Activated naive CD8-positive, alpha-beta T cell treated with anti-CD3 and anti-CD28 coated beads, Interleukin-2, amount 10 ng/mL, durations not matched to agents 7 days and 5 days (primary cell): Measurements from ENCODE around the gene C9. TPM values are rescaled to one million over a fixed set of nuclear protein-coding genes. Genes with fewer than 3 reads are reported as not detected.
"Not testable (repeated sequence)": the region's sequence is repeated elsewhere in the genome, so short reads cannot be mapped to it uniquely, and the experiment has no call there.

Source experiments
- ATAC-seq: fragments of 150-1000 bp; cut with Tn5 transposase; one replicate; pipeline ENCODE4 v1.10.0; 2021; ENCODE audit warnings: low read depth, moderate library complexity
- POLR2A ChIA-PET: fragments of 350-600 bp; sonication (Branson Sonifier 250); formaldehyde crosslinking; loops from one replicate; lab custom pipeline; 2021; ENCODE audit warnings: antibody characterized with exemption; lab: Charles Lee
- DNase-seq: peaks from one replicate; pipeline ENCODE4 v3.0.0; 2021
- H3K27ac Mint-ChIP-seq: one replicate; pipeline ENCODE4 v1.8.0; 2022; ENCODE audit warnings: mild to moderate bottlenecking, mixed read lengths
- H3K27me3 Mint-ChIP-seq: one replicate; pipeline ENCODE4 v1.8.0; 2022; ENCODE audit warnings: mild to moderate bottlenecking, moderate library complexity, mixed read lengths
- H3K36me3 Mint-ChIP-seq: one replicate; pipeline ENCODE4 v1.8.0; 2021; ENCODE audit warnings: mild to moderate bottlenecking, mixed read lengths
- H3K4me1 Mint-ChIP-seq: one replicate; pipeline ENCODE4 v1.8.0; 2021; ENCODE audit warnings: mixed read lengths
- H3K4me3 Mint-ChIP-seq: one replicate; pipeline ENCODE4 v1.8.0; 2022; ENCODE audit warnings: mild to moderate bottlenecking, moderate library complexity, mixed read lengths
- H3K9me3 Mint-ChIP-seq: one replicate; pipeline ENCODE4 v1.8.0; 2021; ENCODE audit warnings: mixed read lengths
- total RNA-seq, 2 experiments: library from RNA; stranded (reverse); gene quantifications; one replicate each; pipeline ENCODE4 v1.2.3, GENCODE V29; 2021

The C9 gene
- not detected for total RNA-seq

GRCh38 chr5:39364367-39364766 lies at the start of gene C9:
TSS of gene C9 (minus strand) at chr5:39364495. CDS start at chr5:39364464, 31 bp downstream.
- Mint-ChIP-seq H3K27ac (no peak within 1 kb of the TSS), H3K4me3 (no peak within 1 kb of the TSS), H3K36me3 (no peaks in the 10 kb centered on the region), H3K9me3 (no peaks in the 10 kb centered on the region), H3K27me3 (peaks cover 3% of the 10 kb centered on the region), H3K4me1 (no peaks in the 10 kb centered on the region)
- POLR2A ChIA-PET = no interaction called here
- DNase-seq (no peak), ATAC-seq (no peak)

- no peaks in the 10 kb centered on the region for H3K36me3 Mint-ChIP-seq
- H3K27ac Mint-ChIP-seq = no peak overlapping the region
- no peak overlapping the region for H3K4me3 Mint-ChIP-seq
- H3K4me1 Mint-ChIP-seq = no peaks in the 10 kb centered on the region
- ATAC-seq = no peak
- H3K27me3 Mint-ChIP-seq = peaks cover 12% of the 10 kb centered on the region
- POLR2A ChIA-PET = no interaction called here
- H3K9me3 Mint-ChIP-seq = no peaks in the 10 kb centered on the region
- no peak for DNase-seq
Observed at GRCh38 chr5:39413771-39414170, 49.5 kb upstream of the C9 start.

GRCh38 chr5:39412721-39413394 lies 48.6 kb upstream of the C9 start:
- Mint-ChIP-seq H3K4me1 (no peaks in the 10 kb centered on the region), H3K9me3 (no peaks in the 10 kb centered on the region), H3K27ac (no peak overlapping the region), H3K27me3 (peaks cover 12% of the 10 kb centered on the region), H3K4me3 (no peak overlapping the region), H3K36me3 (no peaks in the 10 kb centered on the region)
- ATAC-seq (no peak), DNase-seq (no peak)
- POLR2A ChIA-PET = no interaction called here

GRCh38 chr5:39411985-39412384 lies 47.7 kb upstream of the C9 start:
- H3K36me3 Mint-ChIP-seq = no peaks in the 10 kb centered on the region
- no peaks in the 10 kb centered on the region for H3K9me3 Mint-ChIP-seq
- ATAC-seq (no peak), DNase-seq (no peak)
- no peaks in the 10 kb centered on the region for H3K4me1 Mint-ChIP-seq
- H3K27me3 Mint-ChIP-seq = peaks cover 12% of the 10 kb centered on the region
- no peak overlapping the region for H3K27ac Mint-ChIP-seq
- no peak overlapping the region for H3K4me3 Mint-ChIP-seq
- POLR2A ChIA-PET = no interaction called here

- no peaks in the 10 kb centered on the region for H3K4me1 Mint-ChIP-seq
- POLR2A ChIA-PET = no interaction called here
Observed at GRCh38 chr5:39411061-39411460, 46.8 kb upstream of the C9 start.

DNA sequence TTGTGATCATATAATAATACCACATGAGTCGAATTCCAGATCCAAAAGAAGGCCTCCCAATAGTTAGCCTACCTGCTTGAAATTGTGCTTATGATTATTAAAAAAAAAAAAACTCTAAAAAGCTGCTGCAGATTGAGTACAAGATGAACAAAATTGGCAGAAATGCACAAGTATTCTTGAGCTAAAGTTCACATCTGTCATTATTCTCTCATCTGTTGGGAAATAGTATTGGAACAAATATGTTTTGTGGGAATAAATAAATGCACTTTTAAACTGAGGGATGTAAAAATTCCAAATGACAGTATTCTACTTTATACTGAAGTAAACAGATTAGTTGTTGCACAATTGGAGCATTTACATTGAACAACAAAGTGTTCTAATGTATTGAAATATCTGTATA lies 44.7 kb upstream of the C9 start:
- ATAC-seq (no peak), DNase-seq (no peak)
- H3K36me3 Mint-ChIP-seq = no peaks in the 10 kb centered on the region
- peaks cover 9% of the 10 kb centered on the region for H3K27me3 Mint-ChIP-seq
- H3K9me3 Mint-ChIP-seq = no peaks in the 10 kb centered on the region
- H3K4me1 Mint-ChIP-seq = no peaks in the 10 kb centered on the region
- POLR2A ChIA-PET = no interaction called here
- no peak overlapping the region for H3K27ac Mint-ChIP-seq
- H3K4me3 Mint-ChIP-seq = no peak overlapping the region

More at GRCh38 chr5:39411061-39411460, 46.8 kb upstream of the C9 start:
- H3K4me3 Mint-ChIP-seq = no peak overlapping the region
- H3K9me3 Mint-ChIP-seq = no peaks in the 10 kb centered on the region
- DNase-seq = no peak
- H3K27me3 Mint-ChIP-seq = peaks cover 12% of the 10 kb centered on the region
- no peak overlapping the region for H3K27ac Mint-ChIP-seq
- H3K36me3 Mint-ChIP-seq = no peaks in the 10 kb centered on the region
- ATAC-seq = no peak

- no peaks in the 10 kb centered on the region for H3K4me1 Mint-ChIP-seq
- POLR2A ChIA-PET = no interaction called here
- no peak for ATAC-seq
- DNase-seq = no peak
- H3K27ac Mint-ChIP-seq = no peak overlapping the region
- H3K27me3 Mint-ChIP-seq = peaks cover 5% of the 10 kb centered on the region
- H3K9me3 Mint-ChIP-seq = no peaks in the 10 kb centered on the region
- no peaks in the 10 kb centered on the region for H3K36me3 Mint-ChIP-seq
- no peak overlapping the region for H3K4me3 Mint-ChIP-seq
Observed at GRCh38 chr5:39405083-39405843, 41.0 kb upstream of the C9 start.

DNA sequence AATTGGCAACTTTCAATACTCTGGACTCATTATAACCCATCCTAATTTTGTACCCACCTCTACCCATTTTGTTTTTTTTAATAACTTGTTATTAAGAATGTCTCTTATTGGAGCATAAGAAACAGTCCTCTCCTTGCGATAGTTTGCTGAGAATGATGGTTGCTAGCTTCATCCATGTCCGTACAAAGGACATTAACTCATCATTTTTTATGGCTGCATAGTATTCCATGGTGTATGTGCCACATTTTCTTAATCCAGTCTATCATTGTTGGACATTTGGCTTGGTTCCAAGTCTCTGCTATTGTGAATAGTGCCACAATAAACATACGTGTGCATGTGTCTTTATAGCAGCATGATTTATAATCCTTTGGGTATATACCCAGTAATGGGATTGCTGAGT lies 39.5 kb upstream of the C9 start:
- H3K4me3 Mint-ChIP-seq, H3K4me1 Mint-ChIP-seq, H3K9me3 Mint-ChIP-seq, ATAC-seq, POLR2A ChIA-PET, H3K36me3 Mint-ChIP-seq, H3K27me3 Mint-ChIP-seq, DNase-seq, H3K27ac Mint-ChIP-seq: not testable (repeated sequence)

GRCh38 chr5:39402140-39402539 lies 37.8 kb upstream of the C9 start:
- H3K27ac Mint-ChIP-seq, H3K36me3 Mint-ChIP-seq, ATAC-seq, DNase-seq, H3K4me1 Mint-ChIP-seq, POLR2A ChIA-PET, H3K27me3 Mint-ChIP-seq, H3K4me3 Mint-ChIP-seq, H3K9me3 Mint-ChIP-seq: not testable (repeated sequence)

DNA sequence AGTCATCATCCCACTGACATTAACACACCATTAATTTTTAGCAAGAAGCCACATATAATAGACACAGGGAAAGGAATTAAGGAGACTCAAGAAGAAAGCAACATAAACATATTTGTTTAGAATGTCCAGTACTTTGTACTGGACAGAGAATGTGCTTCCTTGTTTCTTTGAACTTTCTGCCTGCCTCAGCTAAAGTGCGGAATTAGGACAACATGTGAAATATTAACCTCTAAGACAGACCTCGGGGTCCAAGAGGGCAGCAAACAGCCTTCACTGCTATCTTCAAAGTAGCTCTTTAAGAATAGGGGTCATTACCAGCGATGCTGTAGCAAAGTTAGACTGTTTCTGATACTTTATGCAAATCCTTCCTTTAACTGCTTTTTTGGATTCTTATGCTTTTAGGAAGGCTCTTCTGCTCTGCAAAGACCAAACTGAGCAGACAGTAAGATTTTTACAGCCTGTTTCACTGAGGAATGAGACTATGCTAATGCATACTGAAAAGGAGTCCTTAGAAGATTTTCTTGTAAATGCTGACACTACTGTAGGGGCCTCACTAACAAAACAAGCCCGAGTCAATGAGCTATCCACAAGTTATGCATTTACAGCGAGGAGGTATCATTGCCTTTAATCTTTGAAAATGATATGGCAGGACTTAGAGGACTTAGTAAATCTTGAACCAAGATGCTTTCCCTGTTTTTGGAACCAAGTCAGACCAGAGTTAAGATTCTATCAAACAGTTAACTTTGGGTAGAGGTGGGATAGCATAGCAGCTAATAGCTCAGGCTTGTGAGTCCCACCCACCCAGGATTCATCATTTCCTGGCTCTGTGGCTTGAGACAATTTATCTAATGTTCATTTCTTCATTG lies 36.7 kb upstream of the C9 start:
- Mint-ChIP-seq H3K36me3 (no peaks in the 10 kb centered on the region), H3K4me1 (no peaks in the 10 kb centered on the region), H3K9me3 (no peaks in the 10 kb centered on the region), H3K4me3 (no peak overlapping the region), H3K27ac (no peak overlapping the region), H3K27me3 (no peaks in the 10 kb centered on the region)
- DNase-seq (no peak), ATAC-seq (no peak)
- POLR2A ChIA-PET = no interaction called here

DNA sequence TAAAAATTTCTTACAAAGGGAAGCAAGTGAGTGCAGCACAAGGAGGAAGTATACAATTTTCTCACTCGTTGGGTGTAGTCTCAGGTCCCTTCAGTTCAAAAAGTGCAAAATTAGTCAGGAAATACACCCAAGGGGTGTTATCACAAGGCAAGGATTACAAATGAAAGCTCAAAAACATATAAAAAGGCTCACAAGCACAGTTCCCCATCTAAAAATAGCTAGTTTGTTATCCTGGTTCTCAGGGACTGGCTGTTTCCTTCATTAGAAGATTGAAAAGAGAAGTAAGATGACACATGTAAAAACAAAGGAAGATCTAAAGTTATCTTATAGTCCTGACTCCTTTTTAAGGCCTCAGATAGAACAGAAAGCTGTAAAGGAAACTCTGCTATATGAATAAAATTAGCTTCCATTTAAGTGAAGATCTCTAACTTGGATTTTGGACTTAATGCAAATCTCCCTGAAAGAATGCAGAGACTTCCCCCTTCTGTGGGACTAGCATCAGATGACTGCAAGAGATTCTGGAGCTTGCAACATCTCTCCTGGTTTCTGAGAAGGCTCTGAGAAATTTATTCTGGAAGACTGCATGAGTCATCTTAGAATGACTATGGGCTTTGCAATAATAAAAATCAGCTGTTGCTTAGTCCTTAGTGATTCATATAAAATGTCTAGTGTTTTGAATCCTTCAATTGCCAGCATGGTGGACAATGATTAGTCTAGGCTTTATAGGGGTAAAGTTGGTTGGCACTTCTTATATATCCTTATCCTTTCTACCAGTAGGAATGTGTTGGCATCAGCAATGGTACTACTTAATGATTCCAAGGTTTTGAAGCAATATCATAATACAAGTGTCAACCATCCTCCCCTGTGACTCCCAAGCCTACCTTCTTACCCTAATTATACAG lies 35.1 kb upstream of the C9 start:
- Mint-ChIP-seq H3K4me1 (no peaks in the 10 kb centered on the region), H3K27ac (no peak overlapping the region), H3K4me3 (no peak overlapping the region), H3K9me3 (no peaks in the 10 kb centered on the region), H3K27me3 (no peaks in the 10 kb centered on the region), H3K36me3 (no peaks in the 10 kb centered on the region)
- POLR2A ChIA-PET = no interaction called here
- DNase-seq = no peak
- no peak for ATAC-seq

DNA sequence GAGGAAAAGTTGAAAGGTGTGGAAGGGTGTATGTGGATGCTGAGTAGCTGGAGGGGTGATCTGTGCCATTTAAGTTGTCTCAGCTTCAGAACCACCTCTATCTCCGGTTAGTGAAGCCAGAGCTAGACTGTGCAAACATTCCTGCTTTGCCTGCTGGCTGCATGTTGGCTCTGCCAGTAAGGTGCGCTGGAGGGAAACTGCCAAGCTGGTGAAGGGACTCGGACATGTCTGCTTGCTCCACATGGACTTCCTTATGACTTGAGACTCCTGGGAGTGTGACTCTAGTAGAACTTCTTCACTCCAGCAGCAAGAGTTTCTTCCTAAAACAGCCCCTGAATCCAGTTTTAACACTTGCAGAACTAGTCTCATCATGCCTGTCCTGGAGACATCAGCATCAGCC lies 32.5 kb upstream of the C9 start:
- POLR2A ChIA-PET = no interaction called here
- H3K4me1 Mint-ChIP-seq = no peaks in the 10 kb centered on the region
- no peak overlapping the region for H3K4me3 Mint-ChIP-seq
- no peak for DNase-seq
- no peak for ATAC-seq
- H3K27me3 Mint-ChIP-seq = no peaks in the 10 kb centered on the region
- no peaks in the 10 kb centered on the region for H3K9me3 Mint-ChIP-seq
- H3K36me3 Mint-ChIP-seq = no peaks in the 10 kb centered on the region
- no peak overlapping the region for H3K27ac Mint-ChIP-seq

DNA sequence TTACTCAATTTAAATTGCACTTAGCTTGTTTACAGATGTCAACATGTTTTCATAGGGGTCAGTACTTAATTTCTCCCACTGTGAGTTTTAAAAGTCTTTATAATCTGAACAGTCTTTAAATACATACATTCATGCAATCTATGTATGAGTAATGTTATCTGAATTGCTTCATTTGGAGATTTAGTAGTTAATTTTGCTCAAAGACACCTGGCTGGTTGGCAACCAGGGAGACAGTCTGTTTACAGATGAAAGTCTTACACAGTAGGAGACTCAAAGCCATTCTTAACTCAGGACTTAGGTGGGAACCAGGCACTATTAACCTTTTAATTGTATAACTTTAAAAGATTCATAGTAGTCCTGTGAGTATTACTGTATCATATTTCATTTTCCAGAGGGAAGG lies 31.2 kb upstream of the C9 start:
- ATAC-seq (no peak), DNase-seq (no peak)
- Mint-ChIP-seq H3K27ac (no peak overlapping the region), H3K36me3 (no peaks in the 10 kb centered on the region), H3K9me3 (no peaks in the 10 kb centered on the region), H3K4me3 (no peak overlapping the region), H3K4me1 (no peaks in the 10 kb centered on the region), H3K27me3 (peaks cover 3% of the 10 kb centered on the region)
- POLR2A ChIA-PET = no interaction called here
